ENCODE data around the gene CCDC134. TPM values are rescaled to one million over a fixed set of nuclear protein-coding genes. Genes with fewer than 3 reads are reported as not detected.

CCDC134 gene
- polyA plus RNA-seq, 1 experiment: 6.0 TPM

- DNase-seq (ENCODE audit: low read depth): no peak
- no peaks in the 10 kb centered on the region for H3K36me3 ChIP-seq (ENCODE audit: control insufficient read depth, insufficient read depth, low read length)
- H3K27me3 ChIP-seq (ENCODE audit: control insufficient read depth, insufficient read depth, low read length): no peaks in the 10 kb centered on the region
- TF ChIP-seq CTCF (IDR thresholded peaks at IDR 0.05; ENCODE audit: insufficient read depth, low read depth, low read length): no peak
- CTCF ChIA-PET: interaction anchor here (0.6 to 2.4 kb wide), 4 partner anchors 12 to 224 kb away, joined by 3 to 10 read pairs (median 3); partner anchors contain the start of gene CCDC134
- no peak overlapping the region for H3K4me3 ChIP-seq (ENCODE audit: low read depth, low read length)
- POLR2A ChIA-PET: no interaction called here
Measured at GRCh38 chr22:41782751-41783150, 17.7 kb upstream of the CCDC134 start.

- Histone ChIP-seq H3K4me3 (ENCODE audit: low read depth, low read length) (no peak overlapping the region), H3K36me3 (ENCODE audit: control insufficient read depth, insufficient read depth, low read length) (no peaks in the 10 kb centered on the region), H3K27me3 (ENCODE audit: control insufficient read depth, insufficient read depth, low read length) (no peaks in the 10 kb centered on the region)
- ChIA-PET POLR2A (no interaction called here), CTCF (interaction anchor here (1.0 to 1.2 kb wide), 3 partner anchors 41 to 90 kb away, joined by 3 to 5 read pairs (median 3); partner anchors contain the start of gene SREBF2)
- no peak for TF ChIP-seq CTCF (IDR thresholded peaks at IDR 0.05; ENCODE audit: insufficient read depth, low read depth, low read length)
- no peak for DNase-seq (ENCODE audit: low read depth)
Measured at GRCh38 chr22:41787331-41787730, 13.1 kb upstream of the CCDC134 start.

GRCh38 chr22:41793871-41794270 lies 6.6 kb upstream of the CCDC134 start:
- ChIA-PET CTCF (interaction anchor here (1.2 to 1.6 kb wide), 3 partner anchors 10 to 47 kb away, joined by 3 to 7 read pairs (median 4); no protein-coding TSS in a partner anchor), POLR2A (no interaction called here)
- no peaks in the 10 kb centered on the region for H3K27me3 ChIP-seq (ENCODE audit: control insufficient read depth, insufficient read depth, low read length)
- DNase-seq (ENCODE audit: low read depth): no peak
- no peaks in the 10 kb centered on the region for H3K36me3 ChIP-seq (ENCODE audit: control insufficient read depth, insufficient read depth, low read length)
- H3K4me3 ChIP-seq (ENCODE audit: low read depth, low read length): no peak overlapping the region
- no peak for TF ChIP-seq CTCF (IDR thresholded peaks at IDR 0.05; ENCODE audit: insufficient read depth, low read depth, low read length)

- ChIA-PET POLR2A (interaction anchor here (0.6 kb wide), 1 partner anchor 169 kb away, joined by 3 read pairs; no protein-coding TSS in a partner anchor), CTCF (interaction anchor here (1.4 to 3.3 kb wide), 3 partner anchors 79 to 142 kb away, joined by 3 to 18 read pairs (median 8); no protein-coding TSS in a partner anchor)
- DNase-seq (ENCODE audit: low read depth): no peak
- Histone ChIP-seq H3K36me3 (ENCODE audit: control insufficient read depth, insufficient read depth, low read length) (no peaks in the 10 kb centered on the region), H3K27me3 (ENCODE audit: control insufficient read depth, insufficient read depth, low read length) (no peaks in the 10 kb centered on the region), H3K4me3 (ENCODE audit: low read depth, low read length) (no peak overlapping the region)
- no peak for TF ChIP-seq CTCF (IDR thresholded peaks at IDR 0.05; ENCODE audit: insufficient read depth, low read depth, low read length)
Measured at GRCh38 chr22:41798736-41799135, 1.7 kb upstream of the CCDC134 start.

- Histone ChIP-seq H3K36me3 (ENCODE audit: control insufficient read depth, insufficient read depth, low read length) (no peaks in the 10 kb centered on the region), H3K4me3 (ENCODE audit: low read depth, low read length) (peak overlapping the region; percentile 79), H3K27me3 (ENCODE audit: control insufficient read depth, insufficient read depth, low read length) (no peaks in the 10 kb centered on the region)
- POLR2A ChIA-PET: interaction anchor here (0.5 kb wide), 1 partner anchor 418 kb away, joined by 3 read pairs; the partner anchor contains the start of gene TEF
- no peak for DNase-seq (ENCODE audit: low read depth)
- 0 out of 2 replicates have a peak, but pooled peaks have one; percentile 5 for TF ChIP-seq CTCF (IDR thresholded peaks at IDR 0.05; ENCODE audit: insufficient read depth, low read depth, low read length)
- CTCF ChIA-PET: interaction anchor here (1.1 to 3.3 kb wide), 6 partner anchors 18 to 141 kb away, joined by 3 to 18 read pairs (median 8); no protein-coding TSS in a partner anchor
Measured at GRCh38 chr22:41799486-41800347, 762 bp upstream of the CCDC134 start.

All from BJ (cell line).